GM12801 (cell line): ENCODE measurements around the gene PROKR2.

Source experiments
- TF ChIP-seq, protein P1 (sequence below): IDR thresholded peaks from one replicate; pipeline ENCODE4 v1.5.1; 2011; ENCODE audit warnings: control low read depth; ENCODE audit not compliant: insufficient read length; ENCODE audit errors: extremely low read depth

The PROKR2 gene

DNA sequence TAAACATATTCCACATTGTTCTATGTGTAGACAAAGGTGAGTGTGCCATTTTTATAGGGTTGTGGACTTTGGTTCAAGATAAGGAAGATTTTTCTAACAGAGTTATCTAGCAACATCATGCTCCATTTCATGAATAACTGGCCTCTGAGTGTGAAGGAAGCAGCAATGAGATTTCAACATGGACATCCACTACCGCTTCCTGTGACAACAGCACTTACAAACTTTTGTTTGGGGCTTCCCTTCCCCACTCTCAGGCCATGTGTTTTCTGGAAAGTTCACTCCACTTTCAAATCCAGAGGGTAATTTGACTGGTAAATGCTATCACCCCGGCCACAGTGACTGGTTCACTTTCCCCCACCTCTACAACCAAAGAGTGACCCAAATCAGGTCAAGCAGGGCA lies 38.1 kb upstream of the PROKR2 start:
- TF ChIP-seq, protein P1, sequence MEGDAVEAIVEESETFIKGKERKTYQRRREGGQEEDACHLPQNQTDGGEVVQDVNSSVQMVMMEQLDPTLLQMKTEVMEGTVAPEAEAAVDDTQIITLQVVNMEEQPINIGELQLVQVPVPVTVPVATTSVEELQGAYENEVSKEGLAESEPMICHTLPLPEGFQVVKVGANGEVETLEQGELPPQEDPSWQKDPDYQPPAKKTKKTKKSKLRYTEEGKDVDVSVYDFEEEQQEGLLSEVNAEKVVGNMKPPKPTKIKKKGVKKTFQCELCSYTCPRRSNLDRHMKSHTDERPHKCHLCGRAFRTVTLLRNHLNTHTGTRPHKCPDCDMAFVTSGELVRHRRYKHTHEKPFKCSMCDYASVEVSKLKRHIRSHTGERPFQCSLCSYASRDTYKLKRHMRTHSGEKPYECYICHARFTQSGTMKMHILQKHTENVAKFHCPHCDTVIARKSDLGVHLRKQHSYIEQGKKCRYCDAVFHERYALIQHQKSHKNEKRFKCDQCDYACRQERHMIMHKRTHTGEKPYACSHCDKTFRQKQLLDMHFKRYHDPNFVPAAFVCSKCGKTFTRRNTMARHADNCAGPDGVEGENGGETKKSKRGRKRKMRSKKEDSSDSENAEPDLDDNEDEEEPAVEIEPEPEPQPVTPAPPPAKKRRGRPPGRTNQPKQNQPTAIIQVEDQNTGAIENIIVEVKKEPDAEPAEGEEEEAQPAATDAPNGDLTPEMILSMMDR: no peak

DNA sequence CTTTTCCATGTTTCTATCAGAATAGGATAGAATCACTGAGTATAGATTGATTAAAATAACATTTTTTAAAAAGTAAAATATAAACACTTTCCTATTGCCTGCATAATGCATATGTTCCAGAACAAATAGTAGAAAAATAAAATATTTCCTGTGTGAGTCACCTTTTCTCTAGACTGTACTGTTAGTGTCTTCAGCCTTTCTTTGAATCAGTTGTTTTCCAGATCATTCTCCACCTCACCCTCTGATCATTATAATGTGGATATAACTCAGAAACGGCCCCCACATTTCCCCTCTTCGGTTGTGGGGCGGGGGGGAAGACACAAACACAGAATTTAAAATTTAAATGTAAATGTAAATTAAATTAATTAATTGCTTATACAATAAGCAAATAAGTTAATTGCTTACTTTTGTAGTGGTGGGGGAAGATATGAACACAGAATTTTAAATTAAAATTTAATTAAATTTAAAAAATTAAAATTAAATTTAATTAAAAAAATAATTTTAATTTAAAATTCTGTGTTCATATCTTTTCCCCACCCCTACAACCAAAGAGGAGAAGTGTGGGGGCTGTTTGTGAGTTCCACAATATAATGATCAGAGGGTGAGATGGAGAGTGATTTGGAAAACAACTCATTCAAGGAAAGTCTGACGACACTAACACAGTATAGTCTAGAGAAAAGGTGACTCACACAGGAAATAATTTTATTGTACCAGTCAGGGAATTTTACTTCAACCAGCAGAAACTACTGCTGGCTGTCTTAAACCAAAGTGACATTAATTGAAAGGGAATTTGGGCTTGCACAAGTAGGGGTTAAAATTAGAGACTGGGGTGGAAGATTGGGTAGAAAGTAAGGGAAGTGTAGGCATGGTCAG lies 37.1 kb upstream of the PROKR2 start:
- TF ChIP-seq, protein P1: no peak

DNA sequence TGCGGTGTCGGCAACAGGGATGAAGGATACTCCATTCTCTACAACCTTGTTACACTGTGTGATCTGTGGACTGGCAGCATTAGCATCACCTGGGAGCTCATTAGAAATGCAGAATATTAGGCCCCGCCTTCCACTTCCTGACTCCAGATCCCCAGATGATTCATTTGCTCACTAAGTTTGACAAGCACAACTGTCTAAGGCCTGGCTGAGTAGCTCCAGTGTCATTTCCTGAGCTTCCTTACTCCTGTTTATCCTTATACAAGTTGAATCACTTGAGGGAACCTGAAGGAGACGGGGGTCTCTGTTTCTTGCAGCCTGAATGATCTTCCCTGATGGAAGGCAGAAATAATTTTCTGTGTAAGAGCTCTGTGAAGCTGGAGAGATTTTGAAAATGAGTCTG lies 32.7 kb upstream of the PROKR2 start:
- TF ChIP-seq, protein P1: no peak

DNA sequence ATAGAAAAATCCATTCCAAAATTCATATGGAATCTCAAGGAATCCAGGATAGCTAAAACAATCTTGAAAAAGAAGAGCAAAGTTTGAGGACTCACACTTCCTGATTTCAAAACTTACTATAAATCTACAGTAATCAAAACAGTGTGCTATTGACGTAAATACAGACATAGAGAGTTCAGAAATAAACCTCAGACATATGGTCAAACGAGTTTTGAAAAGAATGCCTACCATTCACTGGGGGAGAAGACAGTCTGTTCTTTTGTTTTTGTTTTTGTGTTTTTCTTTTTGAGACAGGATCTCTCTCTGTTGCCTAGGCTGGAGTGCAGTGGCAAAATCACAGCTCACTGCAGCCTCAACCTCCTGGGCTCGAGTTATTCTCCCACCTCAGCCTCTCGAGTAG lies 25.3 kb upstream of the PROKR2 start:
- TF ChIP-seq, protein P1: no peak

DNA sequence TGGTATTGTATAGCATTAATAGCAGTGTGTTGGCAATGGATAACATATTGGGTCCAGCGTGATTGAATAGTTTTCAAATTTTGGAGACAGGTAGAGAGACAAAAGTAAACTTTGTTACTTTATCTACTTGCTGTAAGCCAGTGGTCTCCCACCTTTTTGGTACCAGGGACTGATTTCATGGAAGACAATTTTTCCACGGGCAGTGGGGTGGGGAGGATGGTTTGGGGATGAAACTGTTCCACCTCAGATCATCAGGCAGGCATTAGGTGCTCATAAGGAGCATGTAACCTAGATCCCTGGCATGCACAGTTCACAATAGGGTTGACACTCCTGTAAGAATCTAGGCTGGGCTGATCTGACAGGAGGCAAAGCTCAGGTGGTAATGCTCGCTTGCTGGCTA lies 14.6 kb upstream of the PROKR2 start:
- TF ChIP-seq, protein P1: no peak

DNA sequence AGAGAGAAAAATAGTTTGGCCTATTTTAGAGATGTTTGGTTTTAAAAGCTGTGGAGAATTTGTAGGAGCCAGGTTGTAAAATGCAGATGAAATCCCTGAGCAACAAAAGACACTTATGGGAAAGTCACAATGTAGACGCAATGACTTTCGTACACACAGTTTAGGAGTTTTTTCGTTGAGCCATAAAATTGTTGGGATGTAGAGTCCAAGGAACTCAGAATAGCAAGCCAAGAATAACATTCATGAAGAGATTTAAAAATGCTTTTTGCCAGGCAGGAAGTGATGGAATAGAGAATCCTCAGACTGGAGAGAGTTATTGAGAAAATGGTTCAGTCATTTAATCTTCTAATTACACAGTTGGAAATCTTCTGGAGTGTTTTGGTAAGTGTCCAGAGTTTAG lies 11.5 kb upstream of the PROKR2 start:
- TF ChIP-seq, protein P1: no peak

DNA sequence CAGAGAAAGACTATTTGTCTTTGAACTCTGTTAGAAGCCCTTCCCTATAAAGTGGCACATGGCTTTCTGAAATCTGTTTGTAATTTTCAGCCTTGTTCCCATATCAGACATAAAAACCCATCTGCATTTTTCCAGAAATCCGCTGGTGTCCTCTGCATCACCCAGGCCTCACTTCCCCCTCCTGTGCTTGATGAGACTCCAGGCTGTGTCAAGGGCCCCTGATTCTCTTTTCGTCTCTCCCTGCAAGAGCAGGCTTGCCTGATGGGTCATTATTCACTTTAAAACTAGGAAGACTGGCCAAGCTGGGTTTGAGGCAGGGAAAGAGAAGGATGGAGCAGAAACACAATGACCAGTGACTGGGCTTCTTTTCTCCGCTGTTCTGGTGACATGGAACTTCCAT lies 10.6 kb upstream of the PROKR2 start:
- TF ChIP-seq, protein P1: no peak
